ENCODE results near the gene COPB1. TPM values are rescaled to one million over a fixed set of nuclear protein-coding genes. Genes with fewer than 3 reads are reported as not detected.
A peak's percentile ranks its signal among the peaks of the same experiment; 100 is the strongest.

COPB1 gene
- total RNA-seq, 3 donors from 2014 or later (not counting 1 experiment from before 2014, with no cell fraction given) = 77.1 to 83.8 (median 80.4) TPM

GRCh38 chr11:14435717-14436512 lies 63.7 kb downstream of the COPB1 start:
- no peaks in the 10 kb centered on the region for H3K9me3 ChIP-seq (ENCODE audit: control insufficient read depth, insufficient read depth, low read length)
- no peaks in the 10 kb centered on the region for H3K27me3 ChIP-seq (ENCODE audit: control insufficient read depth, insufficient read depth, low read length)
- H3K9me3 Mint-ChIP-seq = peaks cover 0 to 4% of the 10 kb centered on the region in 2 donors
- peak overlapping the region; percentile 71 for H3K4me3 Mint-ChIP-seq
- H3K27ac ChIP-seq (ENCODE audit: low read length) = no peak overlapping the region
- peak overlapping the region in 1 of 2 donors; percentile 40 for H3K27ac Mint-ChIP-seq
- no peaks in the 10 kb centered on the region for H3K36me3 ChIP-seq (ENCODE audit: control insufficient read depth, insufficient read depth, low read length)
- peaks cover 58 to 60% of the 10 kb centered on the region in 2 donors for H3K4me1 Mint-ChIP-seq
- H3K4me3 ChIP-seq (ENCODE audit: low read length) = no peak overlapping the region
- peaks cover 33% of the 10 kb centered on the region for H3K4me1 ChIP-seq (ENCODE audit: control insufficient read depth, insufficient read depth, low read length)
- no peaks in the 10 kb centered on the region for H3K27me3 Mint-ChIP-seq (ENCODE audit: low read depth in 2 of 2)
- no peak for TF ChIP-seq CTCF (IDR thresholded peaks at IDR 0.05)
- DNase-seq (peak in 1 of 2 donors; percentile 45), ATAC-seq (peak; percentile 79 to 95 (median 80))
- H3K36me3 Mint-ChIP-seq = no peaks in the 10 kb centered on the region
- WGBS (ENCODE audit: insufficient coverage) = 35% methylated on average over 3 of the region's 3 CpGs
- intact Hi-C loops (cut with micrococcal nuclease) = loop anchor here (5.0 kb wide), 1 partner anchor 134 kb away; no protein-coding TSS in a partner anchor

GRCh38 chr11:14425621-14426020 lies 74.0 kb downstream of the COPB1 start:
- TF ChIP-seq CTCF (IDR thresholded peaks at IDR 0.05) = no peak
- DNase-seq (no peak), ATAC-seq (no peak)
- Histone ChIP-seq H3K9me3 (ENCODE audit: control insufficient read depth, insufficient read depth, low read length) (no peaks in the 10 kb centered on the region), H3K4me1 (ENCODE audit: control insufficient read depth, insufficient read depth, low read length) (peaks cover 7% of the 10 kb centered on the region), H3K4me3 (ENCODE audit: low read length) (no peak overlapping the region), H3K27ac (ENCODE audit: low read length) (no peak overlapping the region), H3K27me3 (ENCODE audit: control insufficient read depth, insufficient read depth, low read length) (no peaks in the 10 kb centered on the region), H3K36me3 (ENCODE audit: control insufficient read depth, insufficient read depth, low read length) (no peaks in the 10 kb centered on the region)
- intact Hi-C loops (cut with micrococcal nuclease) = no loop called here
- Mint-ChIP-seq H3K9me3 (peaks cover 0 to 2% of the 10 kb centered on the region in 2 donors), H3K4me3 (no peak overlapping the region), H3K4me1 (no peaks in the 10 kb centered on the region), H3K27ac (no peak overlapping the region), H3K36me3 (no peaks in the 10 kb centered on the region), H3K27me3 (ENCODE audit: low read depth in 2 of 2) (peaks cover 0 to 7% of the 10 kb centered on the region in 2 donors)

- DNase-seq = no peak
- H3K27ac ChIP-seq (ENCODE audit: low read length) = no peak overlapping the region
- no peaks in the 10 kb centered on the region for H3K9me3 ChIP-seq (ENCODE audit: control insufficient read depth, insufficient read depth, low read length)
- Mint-ChIP-seq H3K4me1 (peaks cover 0 to 5% of the 10 kb centered on the region in 2 donors), H3K27me3 (ENCODE audit: low read depth in 2 of 2) (peaks cover 0 to 5% of the 10 kb centered on the region in 2 donors), H3K27ac (no peak overlapping the region), H3K4me3 (no peak overlapping the region), H3K36me3 (no peaks in the 10 kb centered on the region), H3K9me3 (no peaks in the 10 kb centered on the region)
- intact Hi-C loops (cut with micrococcal nuclease) = no loop called here
- no peak for ATAC-seq
- H3K4me3 ChIP-seq (ENCODE audit: low read length) = no peak overlapping the region
- H3K27me3 ChIP-seq (ENCODE audit: control insufficient read depth, insufficient read depth, low read length) = no peaks in the 10 kb centered on the region
- no peak for TF ChIP-seq CTCF (IDR thresholded peaks at IDR 0.05)
- H3K4me1 ChIP-seq (ENCODE audit: control insufficient read depth, insufficient read depth, low read length) = peaks cover 7% of the 10 kb centered on the region
- no peaks in the 10 kb centered on the region for H3K36me3 ChIP-seq (ENCODE audit: control insufficient read depth, insufficient read depth, low read length)
These were observed 75.5 kb downstream of the COPB1 start for GRCh38 chr11:14424096-14424495.
